HCT116 (cell line): ENCODE measurements around the gene TEX48.

Experiments used
- CBX3 ChIP-seq: IDR thresholded peaks from 2 replicates; pipeline ENCODE4 v1.6.1; 2012; ENCODE audit warnings: low read depth
- EZH2phosphoT487 ChIP-seq: fragments of 200-600 bp; IDR thresholded peaks from 2 replicates; pipeline ENCODE4 v1.6.1; 2018; ENCODE audit warnings: antibody characterized with exemption, borderline replicate concordance
- MAX ChIP-seq: IDR thresholded peaks from 2 replicates; pipeline ENCODE4 v1.6.1; 2012
- POLR2A ChIP-seq: IDR thresholded peaks from 2 replicates; pipeline ENCODE4 v1.7.0; 2011; ENCODE audit warnings: borderline replicate concordance; ENCODE audit not compliant: insufficient read depth, insufficient read length; ENCODE audit errors: extremely low read depth
- POLR2AphosphoS5 ChIP-seq: IDR thresholded peaks from 2 replicates; pipeline ENCODE4 v1.6.1; 2011; ENCODE audit warnings: mild to moderate bottlenecking, low read depth, low read length, moderate library complexity
- SIN3A ChIP-seq: IDR thresholded peaks from 2 replicates; pipeline ENCODE4 v1.6.1; 2012; ENCODE audit warnings: low read depth
- SP1 ChIP-seq: IDR thresholded peaks from 2 replicates; pipeline ENCODE4 v1.6.1; 2012; ENCODE audit warnings: low read depth
- SRF ChIP-seq: IDR thresholded peaks from 2 replicates; pipeline ENCODE4 v1.6.1; 2012; ENCODE audit warnings: low read depth
- ZFX ChIP-seq: fragments of 450-650 bp; IDR thresholded peaks from 2 replicates; pipeline ENCODE4 v1.6.1; 2017
- TF ChIP-seq, protein P1 (sequence below), 3 experiments: fragments of 200-600 bp in 1 of 3; sonication (generic) in 1 of 3; IDR thresholded peaks in 2 of 3; conservative IDR thresholded peaks in 1 of 3; 2 replicates each; pipeline ENCODE4 v1.5.1; 2012 to 2017; ENCODE audit warnings: low read depth in 2 of 3, low read length in 2 of 3, antibody characterized with exemption in 1 of 3, borderline replicate concordance in 1 of 3, control low read depth in 1 of 3, mild to moderate bottlenecking in 1 of 3, mixed read lengths in 1 of 3, mixed run types in 1 of 3, moderate library complexity in 1 of 3; ENCODE audit not compliant: insufficient read depth in 1 of 3
- TF ChIP-seq, protein P2 (sequence below): IDR thresholded peaks from 2 replicates; pipeline ENCODE4 v1.6.1; 2011; ENCODE audit warnings: mild to moderate bottlenecking, low read length, moderate library complexity; ENCODE audit not compliant: insufficient replicate concordance; ENCODE audit errors: extremely low read depth

DNA sequence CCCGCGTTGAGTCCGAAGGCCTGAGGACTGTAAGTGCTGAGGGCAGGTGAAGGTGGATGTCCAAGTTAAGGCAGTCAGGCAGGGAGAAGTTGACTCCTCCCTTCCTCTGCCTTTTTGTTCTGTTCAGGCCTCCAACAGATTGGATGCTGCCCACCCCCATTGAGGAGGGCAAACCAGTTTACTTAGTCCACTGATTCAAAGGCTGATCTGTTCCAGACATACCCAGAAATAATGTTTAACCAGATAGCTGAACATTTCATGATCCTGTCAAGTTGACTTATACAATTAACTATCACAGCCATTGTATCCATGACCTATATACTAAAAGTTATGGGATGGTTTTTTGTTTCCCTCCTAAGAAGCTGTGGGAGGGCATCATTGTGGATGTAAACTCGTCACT, 8.3 kb upstream of the TEX48 start:
- no peak for TF ChIP-seq POLR2AphosphoS5
- TF ChIP-seq CBX3, result no peak
- TF ChIP-seq, protein P1, sequence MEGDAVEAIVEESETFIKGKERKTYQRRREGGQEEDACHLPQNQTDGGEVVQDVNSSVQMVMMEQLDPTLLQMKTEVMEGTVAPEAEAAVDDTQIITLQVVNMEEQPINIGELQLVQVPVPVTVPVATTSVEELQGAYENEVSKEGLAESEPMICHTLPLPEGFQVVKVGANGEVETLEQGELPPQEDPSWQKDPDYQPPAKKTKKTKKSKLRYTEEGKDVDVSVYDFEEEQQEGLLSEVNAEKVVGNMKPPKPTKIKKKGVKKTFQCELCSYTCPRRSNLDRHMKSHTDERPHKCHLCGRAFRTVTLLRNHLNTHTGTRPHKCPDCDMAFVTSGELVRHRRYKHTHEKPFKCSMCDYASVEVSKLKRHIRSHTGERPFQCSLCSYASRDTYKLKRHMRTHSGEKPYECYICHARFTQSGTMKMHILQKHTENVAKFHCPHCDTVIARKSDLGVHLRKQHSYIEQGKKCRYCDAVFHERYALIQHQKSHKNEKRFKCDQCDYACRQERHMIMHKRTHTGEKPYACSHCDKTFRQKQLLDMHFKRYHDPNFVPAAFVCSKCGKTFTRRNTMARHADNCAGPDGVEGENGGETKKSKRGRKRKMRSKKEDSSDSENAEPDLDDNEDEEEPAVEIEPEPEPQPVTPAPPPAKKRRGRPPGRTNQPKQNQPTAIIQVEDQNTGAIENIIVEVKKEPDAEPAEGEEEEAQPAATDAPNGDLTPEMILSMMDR (IDR thresholded peaks at IDR 0.05 in 2 of 3, conservative IDR thresholded peaks at IDR 0.05 in 1 of 3; ENCODE audit: borderline replicate concordance in 1 of 3, insufficient read depth in 1 of 3, low read depth in 2 of 3, low read length in 2 of 3), result no peak
- TF ChIP-seq MAX, result no peak
- TF ChIP-seq EZH2phosphoT487, result no peak
- no peak for TF ChIP-seq SP1
- TF ChIP-seq ZFX, result no peak
- TF ChIP-seq SRF, result no peak
- no peak for TF ChIP-seq POLR2A
- TF ChIP-seq, protein P2, sequence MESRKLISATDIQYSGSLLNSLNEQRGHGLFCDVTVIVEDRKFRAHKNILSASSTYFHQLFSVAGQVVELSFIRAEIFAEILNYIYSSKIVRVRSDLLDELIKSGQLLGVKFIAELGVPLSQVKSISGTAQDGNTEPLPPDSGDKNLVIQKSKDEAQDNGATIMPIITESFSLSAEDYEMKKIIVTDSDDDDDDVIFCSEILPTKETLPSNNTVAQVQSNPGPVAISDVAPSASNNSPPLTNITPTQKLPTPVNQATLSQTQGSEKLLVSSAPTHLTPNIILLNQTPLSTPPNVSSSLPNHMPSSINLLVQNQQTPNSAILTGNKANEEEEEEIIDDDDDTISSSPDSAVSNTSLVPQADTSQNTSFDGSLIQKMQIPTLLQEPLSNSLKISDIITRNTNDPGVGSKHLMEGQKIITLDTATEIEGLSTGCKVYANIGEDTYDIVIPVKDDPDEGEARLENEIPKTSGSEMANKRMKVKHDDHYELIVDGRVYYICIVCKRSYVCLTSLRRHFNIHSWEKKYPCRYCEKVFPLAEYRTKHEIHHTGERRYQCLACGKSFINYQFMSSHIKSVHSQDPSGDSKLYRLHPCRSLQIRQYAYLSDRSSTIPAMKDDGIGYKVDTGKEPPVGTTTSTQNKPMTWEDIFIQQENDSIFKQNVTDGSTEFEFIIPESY, result no peak
- TF ChIP-seq SIN3A, result no peak
